Measurements from ENCODE around the gene HCRTR1. TPM values are rescaled to one million over a fixed set of nuclear protein-coding genes. Genes with fewer than 3 reads are reported as not detected.

The HCRTR1 gene
- total RNA-seq, 1 donor from 2014 or later = not detected

DNA sequence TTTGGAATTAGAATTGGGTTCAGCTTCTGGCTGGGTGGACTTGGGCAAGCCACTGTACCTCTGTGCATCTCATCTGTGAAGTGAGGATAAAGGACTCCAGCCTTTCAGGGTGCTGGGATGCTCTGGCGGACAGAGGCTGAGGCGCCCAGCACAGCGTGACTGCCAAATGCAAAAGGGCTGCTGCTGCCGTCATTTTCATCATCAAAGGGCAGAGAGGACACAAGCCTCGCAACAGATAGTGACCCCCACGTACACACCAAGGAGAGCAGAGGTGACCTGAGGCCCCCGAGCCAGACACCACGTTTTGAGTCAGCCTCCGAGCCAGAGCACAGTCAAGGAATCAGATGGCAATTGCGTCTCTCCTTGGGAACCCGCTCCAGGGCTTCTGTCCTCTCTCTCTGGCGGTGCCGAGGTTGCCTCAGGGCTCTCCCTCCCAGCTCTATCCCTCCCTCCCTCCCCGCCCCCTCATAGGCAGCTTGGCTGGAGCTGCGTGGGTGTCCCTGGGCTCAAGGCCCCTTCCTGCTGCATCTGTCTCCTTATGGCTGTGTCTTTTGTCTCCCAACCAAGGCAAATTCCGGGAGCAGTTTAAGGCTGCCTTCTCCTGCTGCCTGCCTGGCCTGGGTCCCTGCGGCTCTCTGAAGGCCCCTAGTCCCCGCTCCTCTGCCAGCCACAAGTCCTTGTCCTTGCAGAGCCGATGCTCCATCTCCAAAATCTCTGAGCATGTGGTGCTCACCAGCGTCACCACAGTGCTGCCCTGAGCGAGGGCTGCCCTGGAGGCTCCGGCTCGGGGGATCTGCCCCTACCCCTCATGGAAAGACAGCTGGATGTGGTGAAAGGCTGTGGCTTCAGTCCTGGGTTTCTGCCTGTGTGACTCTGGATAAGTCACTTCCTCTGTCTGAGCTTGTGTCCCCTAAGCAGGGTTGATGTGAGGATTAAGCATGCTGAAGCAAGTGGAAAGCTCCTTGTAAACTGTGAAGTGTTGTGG, 9.0 kb downstream of the HCRTR1 start:
- Mint-ChIP-seq H3K4me3 (ENCODE audit: unreplicated experiment) (peak overlapping the region; percentile 67), H3K27ac (ENCODE audit: unreplicated experiment) (peak overlapping the region; percentile 93), H3K27me3 (ENCODE audit: unreplicated experiment) (peaks cover 3% of the 10 kb centered on the region), H3K9me3 (ENCODE audit: unreplicated experiment) (peaks cover 8% of the 10 kb centered on the region), H3K4me1 (ENCODE audit: low read depth, unreplicated experiment) (peaks cover 23% of the 10 kb centered on the region), H3K36me3 (ENCODE audit: unreplicated experiment) (no peaks in the 10 kb centered on the region)
- peak; percentile 72 for DNase-seq
- TF ChIP-seq CTCF (IDR thresholded peaks at IDR 0.05; ENCODE audit: partially characterized antibody, unreplicated experiment) = no peak

DNA sequence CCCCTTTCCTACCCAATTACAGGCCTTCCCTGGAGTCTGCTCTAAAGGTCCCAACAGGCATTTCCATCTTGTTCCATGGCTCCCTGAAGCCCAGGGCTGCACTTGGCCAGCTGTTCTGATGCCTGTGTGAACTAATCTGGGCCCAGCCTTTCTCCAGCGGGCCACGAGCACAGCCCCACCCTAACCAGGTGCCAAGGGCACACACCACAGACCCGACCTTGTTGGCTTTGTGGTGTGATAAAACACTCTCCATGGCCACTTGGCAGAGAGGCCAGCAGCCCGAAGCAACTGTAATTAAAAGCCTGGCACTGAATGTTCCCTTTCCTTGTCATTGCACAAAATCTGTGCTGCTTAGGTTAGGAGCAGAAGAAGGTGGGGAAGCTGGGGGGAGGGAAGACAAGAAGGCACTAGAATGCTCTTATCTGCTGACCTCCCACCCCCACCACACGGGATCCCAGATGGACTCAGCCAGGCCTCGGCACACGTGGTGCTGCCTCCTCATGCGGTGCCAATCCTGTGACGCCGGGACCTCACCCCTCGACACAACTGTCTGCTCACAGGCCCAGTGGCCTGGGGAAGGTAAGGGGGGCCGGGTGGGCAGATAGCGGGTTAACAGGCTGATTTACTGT, 9.9 kb downstream of the HCRTR1 start:
- peak overlapping the region; percentile 93 for H3K27ac Mint-ChIP-seq (ENCODE audit: unreplicated experiment)
- peaks cover 23% of the 10 kb centered on the region for H3K4me1 Mint-ChIP-seq (ENCODE audit: low read depth, unreplicated experiment)
- H3K4me3 Mint-ChIP-seq (ENCODE audit: unreplicated experiment) = peak overlapping the region; percentile 67

DNA sequence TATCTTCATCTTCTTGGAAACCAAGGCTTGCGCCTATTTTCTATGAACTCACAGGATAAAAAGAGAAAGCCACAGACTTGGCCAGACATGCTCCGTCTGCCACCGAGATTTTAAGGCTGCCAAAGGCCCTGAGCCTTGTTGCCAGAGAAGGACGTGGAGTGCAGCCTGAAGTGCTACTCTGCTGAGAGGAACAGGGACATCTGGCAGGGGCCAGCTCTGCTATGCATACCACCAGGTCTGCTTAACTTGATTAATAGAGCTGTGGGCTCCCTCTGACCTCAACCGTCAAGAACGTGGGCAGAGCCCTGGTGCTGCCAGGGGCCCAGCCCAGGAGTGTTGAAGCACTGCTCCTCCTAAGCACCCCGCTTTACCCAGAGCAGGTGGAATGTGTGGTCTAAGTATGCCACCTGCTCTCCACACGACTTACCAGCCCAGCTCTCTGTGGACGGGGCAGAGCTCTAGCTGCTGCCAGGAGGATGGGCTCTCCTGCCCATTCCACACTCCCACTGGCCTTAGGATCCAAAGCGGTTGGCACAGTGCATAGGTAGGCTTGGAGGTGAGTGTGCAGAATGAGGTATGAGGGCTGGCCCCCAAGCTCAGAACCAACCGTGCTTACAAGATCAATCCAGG, 10.6 kb downstream of the HCRTR1 start:
- no peak for DNase-seq
- peaks cover 3% of the 10 kb centered on the region for H3K27me3 Mint-ChIP-seq (ENCODE audit: unreplicated experiment)
- peak overlapping the region; percentile 80 for H3K27ac Mint-ChIP-seq (ENCODE audit: unreplicated experiment)
- H3K36me3 Mint-ChIP-seq (ENCODE audit: unreplicated experiment) = no peaks in the 10 kb centered on the region
- peak overlapping the region; percentile 38 for H3K4me3 Mint-ChIP-seq (ENCODE audit: unreplicated experiment)
- peaks cover 8% of the 10 kb centered on the region for H3K9me3 Mint-ChIP-seq (ENCODE audit: unreplicated experiment)
- peaks cover 23% of the 10 kb centered on the region for H3K4me1 Mint-ChIP-seq (ENCODE audit: low read depth, unreplicated experiment)
- TF ChIP-seq CTCF (IDR thresholded peaks at IDR 0.05; ENCODE audit: partially characterized antibody, unreplicated experiment) = no peak

More for the DNA sequence above, 9.9 kb downstream of the HCRTR1 start:
- peaks cover 8% of the 10 kb centered on the region for H3K9me3 Mint-ChIP-seq (ENCODE audit: unreplicated experiment)
- peaks cover 3% of the 10 kb centered on the region for H3K27me3 Mint-ChIP-seq (ENCODE audit: unreplicated experiment)
- TF ChIP-seq CTCF (IDR thresholded peaks at IDR 0.05; ENCODE audit: partially characterized antibody, unreplicated experiment) = no peak
- no peaks in the 10 kb centered on the region for H3K36me3 Mint-ChIP-seq (ENCODE audit: unreplicated experiment)
- no peak for DNase-seq

DNA sequence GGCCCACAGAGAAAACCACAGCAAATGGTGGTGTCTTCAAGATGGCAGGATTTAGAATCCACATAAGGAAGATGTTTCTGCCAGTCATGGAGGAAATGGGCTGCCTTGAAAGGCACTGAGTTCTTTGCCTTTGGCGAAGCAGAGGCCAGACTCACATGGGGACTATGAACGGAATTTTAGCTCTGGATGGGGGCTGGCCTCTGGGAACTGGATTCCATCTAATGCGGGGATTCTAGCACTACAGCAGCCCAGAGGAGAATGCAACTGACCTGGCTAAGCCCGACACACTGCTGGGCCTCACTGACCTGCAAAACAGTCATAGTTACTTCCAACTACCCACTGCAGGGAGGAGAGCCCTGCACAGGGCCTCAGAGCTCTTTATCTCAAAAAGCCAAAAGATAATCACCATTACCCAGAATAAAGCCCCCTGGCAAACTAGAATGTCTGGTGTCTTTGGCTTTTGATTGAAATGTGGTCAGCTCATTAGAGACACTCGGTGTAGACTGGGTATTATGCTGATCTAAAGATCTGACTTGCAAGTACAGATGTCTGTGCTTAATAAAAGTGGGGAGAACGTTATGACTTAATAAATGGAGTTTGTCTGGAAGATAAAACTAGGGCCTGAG, 11.6 kb downstream of the HCRTR1 start:
- Mint-ChIP-seq H3K9me3 (ENCODE audit: unreplicated experiment) (peaks cover 8% of the 10 kb centered on the region), H3K27ac (ENCODE audit: unreplicated experiment) (no peak overlapping the region), H3K4me1 (ENCODE audit: low read depth, unreplicated experiment) (peaks cover 23% of the 10 kb centered on the region), H3K4me3 (ENCODE audit: unreplicated experiment) (no peak overlapping the region), H3K27me3 (ENCODE audit: unreplicated experiment) (peaks cover 3% of the 10 kb centered on the region), H3K36me3 (ENCODE audit: unreplicated experiment) (no peaks in the 10 kb centered on the region)
- TF ChIP-seq CTCF (IDR thresholded peaks at IDR 0.05; ENCODE audit: partially characterized antibody, unreplicated experiment) = no peak
- DNase-seq = no peak

All from glutamatergic neuron (in vitro differentiated cells).